GM18870 (cell line): ENCODE results near the gene AKAP9.
"Not testable (repeated sequence)": the region's sequence is repeated elsewhere in the genome, so short reads cannot be mapped to it uniquely, and the experiment has no call there.

Experiments
- ATAC-seq: cut with Tn5 transposase; IDR thresholded peaks from one replicate; pipeline ENCODE4 v1.9.1; 2021; ENCODE audit warnings: moderate library complexity; ENCODE audit not compliant: unreplicated experiment

AKAP9 gene

GRCh38 chr7:92002720-92003119, 62.1 kb downstream of the AKAP9 start:
- peak; percentile 53 for ATAC-seq

GRCh38 chr7:92006046-92006445, 65.4 kb downstream of the AKAP9 start:
- ATAC-seq = no peak

GRCh38 chr7:92010215-92010614, 69.6 kb downstream of the AKAP9 start:
- no peak for ATAC-seq

GRCh38 chr7:92013611-92014010, 72.9 kb downstream of the AKAP9 start:
- no peak for ATAC-seq

GRCh38 chr7:92020636-92021035, 80.0 kb downstream of the AKAP9 start:
- ATAC-seq = no peak

GRCh38 chr7:92025260-92025659, 84.6 kb downstream of the AKAP9 start:
- ATAC-seq = no peak

GRCh38 chr7:92026635-92027034, 86.0 kb downstream of the AKAP9 start:
- ATAC-seq = not testable (repeated sequence)

- ATAC-seq = not testable (repeated sequence)
Observed at GRCh38 chr7:92027128-92027527, 86.5 kb downstream of the AKAP9 start.

- no peak for ATAC-seq
Observed at GRCh38 chr7:92028226-92028625, 87.6 kb downstream of the AKAP9 start.

GRCh38 chr7:92028686-92029085, 88.0 kb downstream of the AKAP9 start:
- ATAC-seq = no peak

GRCh38 chr7:92034116-92034515, 93.5 kb downstream of the AKAP9 start:
- ATAC-seq = no peak

- no peak for ATAC-seq
Observed at GRCh38 chr7:92035576-92035975, 94.9 kb downstream of the AKAP9 start.

GRCh38 chr7:92039900-92040299, 99.2 kb downstream of the AKAP9 start:
- no peak for ATAC-seq

GRCh38 chr7:92042056-92042737, 101.5 kb downstream of the AKAP9 start:
- no peak for ATAC-seq

GRCh38 chr7:92043098-92043497, 102.4 kb downstream of the AKAP9 start:
- ATAC-seq = no peak

- ATAC-seq = no peak
Observed at GRCh38 chr7:92043637-92044036, 103.0 kb downstream of the AKAP9 start.

- no peak for ATAC-seq
Observed at GRCh38 chr7:92044148-92044547, 103.5 kb downstream of the AKAP9 start.

- ATAC-seq = no peak
Observed at GRCh38 chr7:92044940-92045339, 104.3 kb downstream of the AKAP9 start.

- no peak for ATAC-seq
Observed at GRCh38 chr7:92051655-92052054, 111.0 kb downstream of the AKAP9 start.

GRCh38 chr7:92052159-92052558, 111.5 kb downstream of the AKAP9 start:
- no peak for ATAC-seq

- no peak for ATAC-seq
Observed at GRCh38 chr7:92052684-92053083, 112.0 kb downstream of the AKAP9 start.

- no peak for ATAC-seq
Observed at GRCh38 chr7:92053312-92053711, 112.7 kb downstream of the AKAP9 start.

GRCh38 chr7:92056286-92056685, 115.6 kb downstream of the AKAP9 start:
- no peak for ATAC-seq
